HPDE6-E6E7 (cell line): ENCODE measurements around the gene BTN1A1.
A peak's percentile ranks its signal among the peaks of the same experiment; 100 is the strongest.
"Not testable (repeated sequence)": the region's sequence is repeated elsewhere in the genome, so short reads cannot be mapped to it uniquely, and the experiment has no call there.

Source experiments
- DNase-seq: peaks from one replicate; pipeline ENCODE4 v3.0.0; 2011; ENCODE audit warnings: missing footprints; ENCODE audit errors: extremely low spot score

Gene BTN1A1, protein sequence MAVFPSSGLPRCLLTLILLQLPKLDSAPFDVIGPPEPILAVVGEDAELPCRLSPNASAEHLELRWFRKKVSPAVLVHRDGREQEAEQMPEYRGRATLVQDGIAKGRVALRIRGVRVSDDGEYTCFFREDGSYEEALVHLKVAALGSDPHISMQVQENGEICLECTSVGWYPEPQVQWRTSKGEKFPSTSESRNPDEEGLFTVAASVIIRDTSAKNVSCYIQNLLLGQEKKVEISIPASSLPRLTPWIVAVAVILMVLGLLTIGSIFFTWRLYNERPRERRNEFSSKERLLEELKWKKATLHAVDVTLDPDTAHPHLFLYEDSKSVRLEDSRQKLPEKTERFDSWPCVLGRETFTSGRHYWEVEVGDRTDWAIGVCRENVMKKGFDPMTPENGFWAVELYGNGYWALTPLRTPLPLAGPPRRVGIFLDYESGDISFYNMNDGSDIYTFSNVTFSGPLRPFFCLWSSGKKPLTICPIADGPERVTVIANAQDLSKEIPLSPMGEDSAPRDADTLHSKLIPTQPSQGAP

DNA sequence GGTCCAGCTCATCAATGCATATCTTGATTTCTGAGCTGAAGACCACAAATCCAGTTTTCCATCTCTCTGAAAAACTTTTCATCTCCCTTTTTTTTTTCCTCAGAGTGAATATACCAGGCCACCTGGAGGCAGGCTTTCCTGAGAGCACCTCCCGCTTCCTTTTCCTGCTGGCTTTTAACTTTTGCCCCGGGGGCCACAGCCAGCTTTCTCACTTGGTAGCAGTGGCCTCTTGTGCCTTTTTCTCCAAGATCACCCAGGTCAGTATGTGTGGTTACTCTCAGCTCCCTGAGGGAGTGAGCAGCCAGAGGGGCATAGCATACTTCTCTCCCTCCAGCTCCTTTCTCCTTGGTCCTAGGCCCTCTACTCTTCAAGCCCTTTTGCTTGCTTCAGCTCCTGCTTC lies at the start of gene BTN1A1:
Gene BTN1A1, plus strand, starts transcription at position 202 of the 400 bp plus-strand sequence. CDS start 984 bp downstream, outside the sequence.
- DNase-seq = no peak

DNA sequence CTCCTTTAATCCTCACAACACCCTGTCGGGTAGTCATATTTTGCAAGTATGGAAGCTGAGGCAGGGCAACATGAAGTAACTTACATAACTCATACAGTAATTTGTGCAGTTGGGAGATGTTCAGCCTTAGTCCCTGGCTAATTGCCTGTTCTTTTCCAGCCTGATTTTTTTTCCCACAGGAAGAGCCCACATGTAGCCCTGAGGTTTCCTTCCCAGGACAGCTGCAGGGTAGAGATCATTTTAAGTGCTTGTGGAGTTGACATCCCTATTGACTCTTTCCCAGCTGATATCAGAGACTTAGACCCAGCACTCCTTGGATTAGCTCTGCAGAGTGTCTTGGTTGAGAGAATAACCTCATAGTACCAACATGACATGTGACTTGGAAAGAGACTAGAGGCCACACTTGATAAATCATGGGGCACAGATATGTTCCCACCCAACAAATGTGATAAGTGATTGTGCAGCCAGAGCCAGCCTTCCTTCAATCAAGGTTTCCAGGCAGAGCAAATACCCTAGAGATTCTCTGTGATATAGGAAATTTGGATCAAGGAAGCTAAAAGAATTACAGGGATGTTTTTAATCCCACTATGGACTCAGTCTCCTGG lies 47.4 kb upstream of the BTN1A1 start:
- DNase-seq = no peak

DNA sequence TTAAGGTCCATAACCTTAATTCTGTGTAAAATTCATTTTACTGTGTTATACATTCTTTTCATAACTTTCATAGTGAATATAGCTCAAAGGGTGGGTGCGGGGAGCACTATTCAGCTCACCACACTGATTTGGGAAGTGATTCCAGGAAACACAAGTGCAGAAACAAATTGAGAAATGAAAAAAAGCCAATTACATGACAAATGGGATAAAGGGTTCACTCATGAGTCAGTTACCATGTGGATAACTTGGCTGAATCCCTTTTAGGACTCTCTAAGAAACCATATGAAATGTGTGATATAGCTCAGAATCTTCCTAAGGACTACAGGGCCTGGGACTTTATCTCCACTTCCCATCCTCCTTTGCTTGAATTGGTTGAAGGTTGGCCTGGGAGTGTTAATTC lies 45.5 kb upstream of the BTN1A1 start:
- no peak for DNase-seq

DNA sequence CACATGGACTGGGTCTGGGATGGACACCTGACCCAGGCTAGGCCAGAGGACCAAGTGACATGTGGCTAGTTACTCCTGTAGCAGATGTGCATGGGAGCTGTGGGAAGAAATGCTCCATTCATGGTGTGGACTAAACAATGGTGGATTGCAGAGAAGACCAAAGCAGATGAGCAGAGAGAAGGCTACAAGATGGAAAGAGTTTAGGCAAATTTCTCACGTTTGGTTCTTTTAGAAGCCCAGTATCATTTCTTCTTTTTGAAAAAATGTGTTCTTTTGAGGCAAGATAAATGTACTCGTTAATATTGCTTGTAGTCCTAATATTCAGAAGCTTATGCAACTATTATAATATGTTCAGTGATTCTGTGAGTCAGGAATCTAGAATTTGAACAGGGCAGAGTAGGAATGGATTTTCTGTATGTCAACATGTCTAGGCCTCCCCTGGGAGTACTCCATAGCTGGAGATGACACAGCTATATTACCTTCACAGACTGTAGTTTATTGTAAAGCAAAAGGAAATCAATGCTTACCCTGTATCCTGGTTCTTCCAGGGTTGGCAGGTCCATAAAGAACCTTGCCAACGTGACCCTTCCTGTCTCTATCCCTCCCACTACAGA lies 44.6 kb upstream of the BTN1A1 start:
- DNase-seq = no peak

- DNase-seq = no peak
Observed at GRCh38 chr6:26457264-26457805, 42.8 kb upstream of the BTN1A1 start.

DNA sequence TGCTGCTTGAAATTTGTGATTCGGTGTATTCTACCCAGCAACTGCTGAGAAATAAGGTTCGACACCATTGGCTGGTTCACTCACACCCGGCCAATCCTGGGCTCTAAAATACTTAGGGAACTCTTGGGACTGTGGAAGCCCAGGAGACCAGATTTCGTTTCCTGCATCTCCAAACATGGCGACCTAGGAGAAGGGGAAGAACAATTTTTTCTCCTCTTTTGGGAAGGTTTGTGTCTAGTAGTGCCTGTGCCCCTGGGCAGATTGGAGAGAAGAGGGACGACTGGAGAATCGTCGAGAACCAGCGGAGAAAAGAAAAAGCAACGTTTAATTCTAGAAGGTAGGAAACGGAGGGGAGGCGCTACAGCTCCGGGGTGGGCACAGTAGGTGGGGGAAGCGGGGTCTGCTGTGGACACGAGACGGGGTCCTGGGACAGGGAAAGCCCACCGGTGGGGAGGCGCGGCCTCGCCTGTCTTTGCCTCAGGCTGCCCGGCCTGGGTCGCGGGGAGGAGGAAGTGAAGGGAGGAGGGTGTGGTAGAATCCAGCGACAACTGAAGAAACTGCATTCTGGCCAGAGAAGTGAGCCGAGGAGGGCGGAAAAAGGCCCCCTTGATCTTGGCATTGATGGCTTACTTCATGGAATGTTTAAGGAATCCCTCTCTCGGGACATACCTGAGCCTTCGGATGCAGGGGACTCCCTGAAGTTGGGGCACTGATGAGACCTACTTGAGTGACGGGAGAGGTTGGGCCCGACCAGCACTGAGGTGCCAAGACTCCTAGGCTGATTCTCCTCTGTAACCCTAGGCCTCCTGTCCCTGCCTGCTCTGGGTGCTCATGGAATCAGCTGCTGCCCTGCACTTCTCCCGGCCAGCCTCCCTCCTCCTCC lies 42.1 kb upstream of the BTN1A1 start, which contains the start of gene BTN2A1:
Gene BTN2A1, plus strand, starts transcription at position 150 of the 883 bp plus-strand sequence. Its CDS starts 682 bp downstream, at position 832.
- DNase-seq = peak; percentile 95

DNA sequence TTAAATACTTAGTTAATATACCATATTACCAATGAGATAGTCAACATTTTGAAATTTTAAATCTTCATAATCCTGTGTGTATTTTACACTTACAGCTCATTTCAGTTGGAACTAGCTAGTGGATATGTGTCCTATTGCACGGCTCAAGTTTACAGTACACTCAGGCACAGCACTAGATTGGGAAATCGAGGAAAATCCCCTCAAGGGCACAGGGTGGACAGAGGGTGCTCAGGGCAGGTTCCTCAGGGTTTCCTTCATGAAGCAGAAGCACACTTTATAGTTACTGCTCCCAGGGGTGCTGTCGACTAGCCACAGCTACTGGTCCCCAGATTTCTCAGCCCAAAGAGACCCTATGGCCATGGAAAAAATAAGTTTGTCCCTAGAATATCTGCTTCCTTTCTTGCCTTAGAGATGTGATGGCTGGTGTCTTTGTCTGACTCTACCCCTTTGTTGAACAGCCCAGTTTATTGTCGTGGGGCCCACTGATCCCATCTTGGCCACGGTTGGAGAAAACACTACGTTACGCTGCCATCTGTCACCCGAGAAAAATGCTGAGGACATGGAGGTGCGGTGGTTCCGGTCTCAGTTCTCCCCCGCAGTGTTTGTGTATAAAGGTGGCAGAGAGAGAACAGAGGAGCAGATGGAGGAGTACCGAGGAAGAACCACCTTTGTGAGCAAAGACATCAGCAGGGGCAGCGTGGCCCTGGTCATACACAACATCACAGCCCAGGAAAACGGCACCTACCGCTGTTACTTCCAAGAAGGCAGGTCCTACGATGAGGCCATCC lies 40.9 kb upstream of the BTN1A1 start:
- no peak for DNase-seq

- DNase-seq = not testable (repeated sequence)
Observed at GRCh38 chr6:26461353-26461752, 38.8 kb upstream of the BTN1A1 start.

DNA sequence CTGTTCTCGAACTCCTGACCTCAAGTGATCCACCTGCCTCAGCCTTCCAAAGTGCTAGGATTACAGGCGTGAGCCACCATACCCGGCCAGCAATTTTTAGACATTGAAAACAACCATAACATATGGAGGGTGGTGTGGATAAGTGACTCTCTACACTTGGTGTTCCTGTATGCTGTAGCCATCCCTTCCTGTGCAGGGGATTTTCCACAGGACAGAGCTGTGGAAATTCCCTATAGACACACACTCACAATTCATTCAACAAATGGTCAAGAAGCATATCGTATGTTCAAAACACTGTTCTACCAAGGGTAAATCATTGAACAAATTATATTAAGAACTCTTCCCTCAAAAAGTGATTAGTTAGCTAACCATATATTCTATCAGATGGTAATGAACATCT lies 36.1 kb upstream of the BTN1A1 start:
- DNase-seq = no peak

GRCh38 chr6:26464416-26465131 lies 35.5 kb upstream of the BTN1A1 start:
- no peak for DNase-seq

GRCh38 chr6:26465776-26466175 lies 34.3 kb upstream of the BTN1A1 start:
- no peak for DNase-seq

DNA sequence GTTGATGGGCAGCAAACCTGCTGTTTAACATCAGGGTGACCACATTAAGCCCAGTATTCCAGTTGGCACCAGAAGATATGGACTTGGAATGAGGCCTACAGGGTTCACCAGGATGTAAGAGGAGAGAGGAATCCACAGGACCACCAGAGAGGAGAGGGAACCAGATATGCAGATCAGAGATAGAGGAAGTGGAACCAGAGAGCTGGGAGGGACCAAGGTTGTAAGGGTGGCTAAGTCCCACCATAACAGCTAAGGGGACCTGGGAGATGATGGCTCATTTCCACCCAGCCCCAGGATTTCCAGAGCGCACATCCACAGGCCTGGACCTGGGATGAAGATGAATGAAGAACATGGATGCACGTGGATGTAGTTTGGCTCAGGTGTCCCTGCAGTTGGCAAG lies 31.3 kb upstream of the BTN1A1 start:
- DNase-seq = no peak

DNA sequence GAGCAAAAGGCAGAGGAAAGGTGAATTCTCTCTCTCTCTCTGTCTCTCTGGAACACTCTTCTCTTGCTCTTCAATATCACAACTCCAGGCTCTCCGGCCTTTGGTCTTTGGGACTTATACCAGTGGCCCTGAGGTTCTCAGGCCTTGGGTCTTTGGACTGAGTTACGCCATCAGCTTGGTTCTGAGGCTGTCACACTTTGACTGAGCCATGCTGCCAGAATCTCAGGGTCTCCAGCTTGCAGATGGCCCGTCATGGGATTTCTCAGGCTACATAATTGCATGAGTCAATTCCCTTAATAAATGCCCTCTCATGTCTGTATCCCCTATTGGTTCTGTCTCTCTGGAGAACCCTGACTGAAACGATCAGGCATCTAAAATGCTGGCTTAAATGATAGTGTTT lies 29.5 kb upstream of the BTN1A1 start:
- DNase-seq = no peak

DNA sequence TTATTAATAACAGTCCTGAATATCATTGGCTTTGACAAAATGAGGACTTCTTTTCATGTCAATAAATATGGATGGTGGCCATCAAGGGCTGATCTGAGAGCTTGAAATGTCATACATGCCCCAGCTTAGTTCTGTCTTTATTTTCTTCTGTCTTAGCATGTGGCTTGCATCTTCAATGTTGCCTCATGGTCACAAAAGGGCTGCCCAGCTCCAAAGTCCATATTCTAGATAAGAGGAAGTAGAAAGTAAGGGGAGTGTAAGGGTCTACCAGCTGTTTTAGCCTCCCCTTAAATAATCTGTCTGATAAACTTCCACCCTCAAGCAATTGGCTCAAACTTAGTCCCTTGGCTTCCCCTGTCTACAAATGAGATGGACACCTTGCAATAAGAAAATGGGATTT lies 28.1 kb upstream of the BTN1A1 start:
- no peak for DNase-seq

DNA sequence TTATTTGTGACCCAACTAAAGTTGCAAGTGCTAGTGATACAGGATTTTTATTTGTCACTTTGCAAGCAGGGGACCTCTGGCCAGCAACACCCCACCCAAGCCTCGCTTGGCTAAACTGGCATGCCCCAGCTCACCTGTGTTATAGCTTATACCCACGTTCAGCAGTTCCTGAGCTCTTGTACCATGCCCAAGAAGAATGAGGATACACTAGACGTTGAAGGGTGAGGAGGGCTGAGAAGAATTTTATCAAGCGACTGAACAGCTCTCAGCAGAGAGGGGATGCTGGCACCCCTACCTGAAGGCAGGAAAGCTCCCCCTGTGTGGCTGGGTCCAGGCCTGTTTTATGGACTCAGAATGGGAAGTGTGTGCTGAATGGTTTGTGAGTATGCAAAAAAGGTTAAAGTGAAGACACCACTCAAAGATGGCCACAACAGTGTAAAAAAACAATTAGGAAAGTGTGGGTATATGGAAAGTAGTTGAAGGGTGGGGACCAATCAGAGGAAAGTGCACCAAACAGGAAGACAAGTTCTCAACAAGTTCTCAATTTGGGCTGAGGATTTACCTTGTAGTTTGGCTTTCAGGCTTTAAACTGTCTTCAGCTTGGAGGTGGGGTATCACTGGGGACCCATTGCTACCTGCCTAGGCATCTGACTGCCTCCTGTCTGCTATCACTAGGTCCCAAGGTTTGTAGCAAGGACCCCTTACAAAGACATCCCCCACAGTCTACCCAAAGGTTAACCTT lies 27.4 kb upstream of the BTN1A1 start:
- no peak for DNase-seq

- no peak for DNase-seq
Observed at GRCh38 chr6:26473429-26473757, 26.7 kb upstream of the BTN1A1 start.

DNA sequence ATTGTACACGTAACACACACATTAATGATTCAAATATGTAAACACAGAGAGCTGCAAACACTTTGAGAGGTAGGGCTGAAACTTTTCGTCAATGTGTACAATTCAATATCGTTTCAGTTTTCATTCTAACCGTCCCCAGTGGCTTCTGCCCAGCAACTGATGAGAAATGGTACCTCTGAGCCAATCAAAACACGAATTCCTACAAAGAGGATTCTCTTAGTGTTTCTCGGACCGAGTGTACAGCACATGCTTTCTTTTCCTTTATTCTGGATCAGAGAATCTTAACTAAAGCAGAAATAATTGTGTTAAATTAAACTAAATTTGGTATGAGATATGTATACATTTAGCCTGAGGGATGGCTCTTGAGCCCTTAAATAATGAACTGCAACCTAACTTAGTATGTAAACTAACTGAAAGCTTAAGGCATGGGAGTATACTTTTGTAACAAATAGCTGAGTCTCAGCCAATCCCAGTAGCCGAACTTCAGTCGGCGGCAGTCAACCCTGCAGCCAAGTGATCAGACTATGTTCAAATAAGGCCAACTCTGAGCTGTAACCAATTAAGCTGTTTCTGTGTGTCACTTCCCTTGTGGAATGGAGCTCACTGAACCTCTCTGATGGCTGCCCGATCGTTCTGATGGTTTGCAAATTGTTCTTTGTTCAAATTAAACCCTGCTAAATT lies 26.2 kb upstream of the BTN1A1 start:
- peak; percentile 80 for DNase-seq

- DNase-seq = no peak
Observed at GRCh38 chr6:26474439-26474881, 25.6 kb upstream of the BTN1A1 start.
